HepG2 (cell line): ENCODE results near the gene MVK. TPM values are rescaled to one million over a fixed set of nuclear protein-coding genes. Genes with fewer than 3 reads are reported as not detected.

Experiments
- ATAC-seq: fragments of 200-7000 bp; cut with Tn5 transposase; 3 replicates; pipeline ENCODE4 v1.9.1; 2020; ENCODE audit warnings: mild to moderate bottlenecking, moderate library complexity
- BruUV-seq: library from RNA; stranded (reverse); fragments of 400-500 nt; replicated peaks from 2 replicates; lab custom pipeline; 2021; lab: Mats Ljungman, UMichigan
- CTCF ChIA-PET: fragments of 300-600 bp; formaldehyde crosslinking; extraction: SDS; loops from one replicate; lab custom pipeline; 2021; ENCODE audit warnings: low total read pairs, inconsistent platforms, low intra/inter-chr PET ratio; lab: Yijun Ruan, JAX
- POLR2A ChIA-PET: fragments of 350-600 bp; sonication (Branson Sonifier 250); formaldehyde crosslinking; loops from one replicate; lab custom pipeline; 2020; ENCODE audit warnings: antibody characterized with exemption, inconsistent platforms; lab: Yijun Ruan, JAX
- DNase-seq: peaks from one replicate; pipeline ENCODE4 v3.0.0-alpha.2; 2015; ENCODE audit warnings: low spot score
- FAIRE-seq: peaks from 3 replicates; lab custom pipeline; 2011; peaks lifted over from hg19 to GRCh38; lab: Jason Lieb, UNC
- H2AFZ ChIP-seq: one replicate; pipeline ENCODE4 v1.6.1; 2011; ENCODE audit warnings: low read length, inconsistent platforms
- H3K27ac ChIP-seq: fragments of 300-600 bp; 3 replicates; pipeline ENCODE4 v1.8.0; 2011; ENCODE audit warnings: mixed run types, mild to moderate bottlenecking, mixed read lengths, low read length, inconsistent platforms; ENCODE audit not compliant: insufficient read depth; ENCODE audit errors: extremely low read length
- H3K27me3 ChIP-seq, 2 experiments: fragments of 200-600 bp in 1 of 2; 2 replicates in 1 of 2; 3 replicates in 1 of 2; pipeline versions ENCODE4 v1.6.0 to v1.8.0; 2011; ENCODE audit warnings: low read length in 2 of 2, mild to moderate bottlenecking in 2 of 2, moderate library complexity in 2 of 2, inconsistent platforms in 1 of 2; ENCODE audit not compliant: insufficient read depth in 2 of 2, control insufficient read depth in 1 of 2
- H3K36me3 ChIP-seq, 2 experiments: fragments of 200-600 bp in 1 of 2; replicated peaks in 1 of 2; 2 replicates in 1 of 2; 3 replicates in 1 of 2; pipeline versions ENCODE4 v1.5.1 to v1.8.0; 2011; ENCODE audit warnings: low read length in 2 of 2, inconsistent platforms in 1 of 2; ENCODE audit not compliant: insufficient read depth in 2 of 2, control insufficient read depth in 1 of 2
- H3K4me1 ChIP-seq: 2 replicates; pipeline ENCODE4 v1.5.1; 2012; ENCODE audit warnings: low read length, inconsistent platforms; ENCODE audit not compliant: insufficient read depth
- H3K4me2 ChIP-seq: 2 replicates; pipeline ENCODE4 v1.6.0; 2011; ENCODE audit warnings: low read depth, low read length, inconsistent platforms
- H3K4me3 ChIP-seq, 3 experiments: fragments of 200-600 bp in 1 of 3; sonication (generic), shearing (Covaris generic) in 1 of 3; replicated peaks in 1 of 3; 2 replicates each; pipeline ENCODE4 v1.5.1; 2011 to 2016; ENCODE audit warnings: low read length in 3 of 3, inconsistent platforms in 2 of 3, low read depth in 2 of 3, mild to moderate bottlenecking in 2 of 3, control low read depth in 1 of 3, mixed read lengths in 1 of 3; ENCODE audit not compliant: insufficient read depth in 1 of 3
- H3K79me2 ChIP-seq: one replicate; pipeline ENCODE4 v1.6.1; 2011; ENCODE audit warnings: low read length, inconsistent platforms; ENCODE audit not compliant: insufficient read depth
- H3K9ac ChIP-seq: 2 replicates; pipeline ENCODE4 v1.6.0; 2011; ENCODE audit warnings: mild to moderate bottlenecking, low read depth, low read length, inconsistent platforms; ENCODE audit not compliant: insufficient read depth
- H3K9me3 ChIP-seq: 2 replicates; pipeline ENCODE4 v1.5.1; 2012; ENCODE audit warnings: mild to moderate bottlenecking, low read length
- H4K20me1 ChIP-seq: 2 replicates; pipeline ENCODE4 v1.6.0; 2011; ENCODE audit warnings: inconsistent platforms, mild to moderate bottlenecking, low read length, moderate library complexity; ENCODE audit not compliant: insufficient read depth
- ARNT ChIP-seq: fragments of 450-650 bp; IDR thresholded peaks from 2 replicates; pipeline ENCODE4 v1.6.1; 2017
- HDAC6 ChIP-seq: fragments of 200-600 bp; sonication (generic); IDR thresholded peaks from 2 replicates; pipeline ENCODE4 v1.7.0; 2017; ENCODE audit warnings: mild to moderate bottlenecking, antibody characterized with exemption, low read length, low read depth
- NFKB2 ChIP-seq: sonication (generic); formaldehyde crosslinking; IDR thresholded peaks from 2 replicates; pipeline ENCODE4 v1.4.0; 2020; ENCODE audit warnings: missing genetic modification reagents, borderline replicate concordance
- PHB2 ChIP-seq: fragments of 450-650 bp; IDR thresholded peaks from 2 replicates; pipeline ENCODE4 v1.6.1; 2018; ENCODE audit not compliant: partially characterized antibody
- RNF2 ChIP-seq: fragments of 450-650 bp; conservative IDR thresholded peaks from 2 replicates; pipeline ENCODE4 v1.6.1; 2016; ENCODE audit warnings: low read depth
- TEF ChIP-seq: sonication (generic); formaldehyde crosslinking; IDR thresholded peaks from 2 replicates; pipeline ENCODE4 v1.5.0; 2020; ENCODE audit warnings: missing genetic modification reagents
- TOE1 ChIP-seq: sonication (generic); formaldehyde crosslinking; IDR thresholded peaks from 2 replicates; pipeline ENCODE4 v1.4.0; 2020; ENCODE audit warnings: mild to moderate bottlenecking, missing genetic modification reagents
- ZNF343 ChIP-seq: sonication (generic); formaldehyde crosslinking; IDR thresholded peaks from 2 replicates; pipeline ENCODE4 v1.4.0; 2020; ENCODE audit warnings: mild to moderate bottlenecking, missing genetic modification reagents
- ZNF484 ChIP-seq: sonication (generic); formaldehyde crosslinking; IDR thresholded peaks from 2 replicates; pipeline ENCODE4 v1.5.1; 2020; ENCODE audit warnings: mild to moderate bottlenecking, low read depth, missing genetic modification reagents, borderline replicate concordance
- ZNF563 ChIP-seq: sonication (generic); formaldehyde crosslinking; IDR thresholded peaks from 2 replicates; pipeline ENCODE4 v1.8.0; 2022; ENCODE audit warnings: mild to moderate bottlenecking, moderate library complexity, missing genetic modification reagents
- ZSCAN31 ChIP-seq: sonication (generic); formaldehyde crosslinking; IDR thresholded peaks from 2 replicates; pipeline ENCODE4 v1.5.0; 2020; ENCODE audit warnings: low read depth, mild to moderate bottlenecking, missing genetic modification reagents
- WGBS: methylation state at CpG from one replicate; pipeline ENCODE4 v1.1.6; 2017; ENCODE audit warnings: low lambda C conversion rate; 5-methylcytosine and 5-hydroxymethylcytosine counted together
- in situ Hi-C: cut with HindIII; loops from 2 replicates; pipeline ENCODE4 v1.10.0; 2017; ENCODE audit warnings: low pct_unique_long_range_greater_than_20kb; ENCODE audit not compliant: extremely low pct_ligation_motif_present
- intact Hi-C: fragments of 100-400 bp; cut with micrococcal nuclease; formaldehyde crosslinking; loops from one replicate; pipeline ENCODE4 v1.10.0; 2022; ENCODE audit not compliant: unreplicated experiment
- polyA plus RNA-seq, 8 experiments: library from polyadenylated mRNA; depleted of rRNA in 3 of 8; stranded (reverse) in 7 of 8; unstranded in 1 of 8; fragments of >200 nt; fragmentation: Illumina TruSeq in 4 of 8; extraction: Trizol in 4 of 8; gene quantifications; 2 replicates each; pipeline versions ENCODE4 v1.2.1 to v1.2.3, GENCODE V29; 2011 to 2016; ENCODE audit warnings: low read depth in 4 of 8, missing spikeins in 1 of 8, mixed read lengths in 1 of 8; ENCODE audit not compliant: insufficient read depth in 1 of 8
- total RNA-seq, 5 experiments: library from RNA; depleted of rRNA; stranded (reverse); fragments of >200 nt; fragmentation: Illumina TruSeq; extraction: Trizol; gene quantifications; 2 replicates each; pipeline ENCODE4 v1.2.3, GENCODE V29; 2016; ENCODE audit warnings: low read depth in 1 of 5
- TF ChIP-seq, protein P1 (sequence below): IDR thresholded peaks from 2 replicates; pipeline ENCODE4 v1.6.1; 2016; ENCODE audit warnings: missing biosample characterization, missing genetic modification reagents, low read depth

Gene MVK
- total and polyA plus RNA-seq, 2 of the 13 experiments (the other 11 are each of a cell fraction or from before 2014, with no cell fraction given), result 11.6 to 66.9 TPM

DNA sequence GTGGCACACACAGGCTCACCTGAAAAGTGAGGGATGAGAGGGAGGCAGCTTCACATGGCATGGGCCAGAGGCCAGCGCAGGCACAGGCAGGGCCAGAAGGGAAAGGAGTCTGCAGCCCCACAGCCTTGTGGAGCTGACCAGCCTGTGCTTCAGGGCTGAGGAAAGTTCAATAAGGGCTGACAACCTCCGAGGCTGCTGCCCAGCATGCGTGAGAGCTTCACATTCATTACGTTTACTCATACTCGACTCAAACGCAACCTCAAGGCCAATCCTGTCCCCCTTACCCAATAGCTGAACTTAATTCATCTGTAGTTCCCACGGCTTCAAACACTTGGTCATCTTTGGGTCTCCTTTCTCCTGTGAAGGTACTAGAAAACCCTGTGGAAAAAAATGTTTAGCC, 5.1 kb upstream of the MVK start:
- Histone ChIP-seq H3K4me1 (peaks cover 43% of the 10 kb centered on the region), H3K4me2 (no peak overlapping the region), H3K27me3 (no peaks in the 10 kb centered on the region), H3K9ac (no peak overlapping the region), H3K27ac (no peak overlapping the region), H2AFZ (no peak overlapping the region), H4K20me1 (no peaks in the 10 kb centered on the region), H3K79me2 (peaks cover 14% of the 10 kb centered on the region), H3K36me3 (peaks cover 8 to 66% of the 10 kb centered on the region in 2 experiments), H3K9me3 (no peaks in the 10 kb centered on the region), H3K4me3 (no peak overlapping the region)
- BruUV-seq, result no TSS peak
- no peak for FAIRE-seq
- intact Hi-C loops, result no loop called here
- no peak for TF ChIP-seq ZNF484 (CRISPR knock-in tag)
- TF ChIP-seq NFKB2 (CRISPR knock-in tag), result no peak
- TF ChIP-seq ZSCAN31 (CRISPR knock-in tag), result no peak
- TF ChIP-seq ARNT, result no peak
- no peak for TF ChIP-seq ZNF343
- no peak for TF ChIP-seq HDAC6
- no peak for TF ChIP-seq TEF (CRISPR knock-in tag)
- no peak for TF ChIP-seq TOE1
- no peak for TF ChIP-seq RNF2
- TF ChIP-seq, protein P1, sequence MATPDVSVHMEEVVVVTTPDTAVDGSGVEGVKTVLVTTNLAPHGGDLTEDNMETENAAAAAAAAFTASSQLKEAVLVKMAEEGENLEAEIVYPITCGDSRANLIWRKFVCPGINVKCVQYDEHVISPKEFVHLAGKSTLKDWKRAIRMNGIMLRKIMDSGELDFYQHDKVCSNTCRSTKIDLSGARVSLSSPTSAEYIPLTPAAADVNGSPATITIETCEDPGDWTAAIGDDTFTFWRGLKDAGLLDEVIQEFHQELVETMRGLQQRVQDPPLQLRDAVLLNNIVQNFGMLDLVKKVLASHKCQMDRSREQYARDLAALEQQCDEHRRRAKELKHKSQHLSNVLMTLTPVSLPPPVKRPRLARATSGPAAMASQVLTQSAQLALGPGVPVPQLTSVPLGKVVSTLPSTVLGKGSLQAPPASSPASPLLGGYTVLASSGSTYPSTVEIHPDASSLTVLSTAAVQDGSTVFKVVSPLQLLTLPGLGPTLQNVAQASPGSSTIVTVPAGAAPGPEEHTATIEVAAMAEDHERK, result no peak
- no peak for TF ChIP-seq ZNF563 (CRISPR knock-in tag)
- TF ChIP-seq PHB2, result no peak
- in situ Hi-C loops, result no loop called here
- no peak for ATAC-seq
- 73% methylated on average over 5 of the region's 7 CpGs for WGBS
- DNase-seq, result no peak
- CTCF ChIA-PET, result no interaction called here
- POLR2A ChIA-PET, result no interaction called here
